ENCODE measurements around the gene C8A. TPM values are rescaled to one million over a fixed set of nuclear protein-coding genes. Genes with fewer than 3 reads are reported as not detected.

The C8A gene
- total and polyA plus RNA-seq, 2 of the 8 experiments (the other 6 are each of a cell fraction or from before 2014, with no cell fraction given) = not detected

DNA sequence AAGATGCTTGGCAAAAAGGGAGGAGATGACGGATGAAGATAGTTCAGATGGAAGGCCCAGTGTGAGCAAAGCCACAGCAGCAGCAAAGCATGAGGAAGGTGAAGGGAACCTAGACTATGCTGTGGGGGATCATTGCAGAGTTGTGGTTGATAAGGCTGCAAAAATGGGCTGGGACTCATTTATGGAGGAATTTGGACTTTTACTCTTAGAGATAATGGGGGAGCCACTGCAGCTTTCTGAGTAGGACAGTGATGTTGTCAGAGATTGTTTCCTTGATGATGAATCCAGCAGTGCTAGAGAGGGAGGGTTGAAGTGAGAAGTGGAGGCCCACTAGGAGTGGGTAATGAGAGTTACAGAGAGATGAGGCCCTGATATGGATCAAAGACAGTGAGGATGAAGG, 2.1 kb upstream of the C8A start (continued):
- no peak for TF ChIP-seq PHF8 (conservative IDR thresholded peaks at IDR 0.05; ENCODE audit: low read depth, low read length)
- no peak for TF ChIP-seq BACH1 (IDR thresholded peaks at IDR 0.05; ENCODE audit: low read length)
- TF ChIP-seq BCL11A (IDR thresholded peaks at IDR 0.05; ENCODE audit: low read depth in 2 of 2, low read length in 2 of 2) = no peak
- no peak for TF ChIP-seq KDM4A (IDR thresholded peaks at IDR 0.05; ENCODE audit: low read depth, low read length, severe bottlenecking)

All from H1 (cell line).